ENCODE results near the gene ETV3L.

ETV3L gene

DNA sequence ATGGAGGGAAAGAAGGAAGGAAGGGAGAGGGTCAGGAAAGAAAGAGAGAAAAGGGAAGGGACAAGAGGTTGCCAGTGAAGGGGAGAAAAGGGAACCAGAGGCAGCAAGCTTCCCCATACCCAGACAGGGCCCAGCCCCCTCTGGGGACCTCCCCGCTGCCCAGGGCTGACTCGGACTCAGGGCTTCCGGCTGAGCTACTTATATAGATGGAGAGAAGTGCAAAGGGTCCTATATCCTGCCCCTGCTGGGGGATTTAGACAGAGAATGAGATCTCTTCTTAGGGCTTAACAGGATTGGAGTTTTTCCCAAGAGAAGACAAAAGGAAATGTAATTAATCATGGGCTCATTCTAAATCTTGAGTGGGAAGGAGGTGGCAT is at the start of gene ETV3L:
TSS of gene ETV3L (minus strand) at position 176 of the 377 bp plus-strand sequence. CDS start 285 bp downstream, outside the sequence.
- DNase-seq = no peak

DNA sequence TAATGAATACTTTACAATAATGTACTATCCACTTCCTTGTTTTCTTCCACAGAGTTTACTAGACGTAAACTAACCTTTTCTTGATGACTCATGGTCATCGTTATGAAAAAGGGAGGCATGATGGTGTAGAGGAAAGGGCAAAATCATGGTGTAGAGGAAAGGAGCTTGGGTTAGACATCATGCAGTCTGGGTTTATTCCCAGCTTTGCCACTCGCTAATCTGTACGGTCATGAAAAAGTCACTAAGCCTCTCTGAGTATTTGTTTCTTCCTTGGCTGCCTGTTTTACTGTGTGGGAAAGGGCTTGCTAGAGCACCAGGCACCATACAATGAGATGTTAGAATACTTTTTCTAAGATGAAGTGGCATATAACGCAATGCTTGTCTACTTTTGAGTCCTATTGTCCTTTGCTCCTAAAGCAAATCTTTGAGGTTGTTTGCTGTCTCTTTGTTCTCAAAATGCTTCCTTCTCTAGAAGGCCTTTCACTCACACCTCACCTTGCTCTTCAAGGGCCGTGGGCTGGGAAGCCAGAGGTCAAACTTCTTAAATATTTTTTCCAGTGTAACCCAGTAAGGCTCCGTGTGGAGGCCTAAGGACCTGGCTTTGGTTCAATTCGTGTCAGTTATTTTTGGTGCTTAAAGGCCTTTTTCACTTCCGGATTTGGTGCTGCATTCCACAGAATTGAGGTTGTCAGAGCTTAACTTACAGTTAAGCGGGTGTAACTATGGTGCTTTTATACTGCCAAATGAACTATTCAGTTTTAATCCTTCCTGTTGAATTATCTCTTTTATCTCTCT is 48.5 kb upstream of the ETV3L start:
- DNase-seq = no peak

DNA sequence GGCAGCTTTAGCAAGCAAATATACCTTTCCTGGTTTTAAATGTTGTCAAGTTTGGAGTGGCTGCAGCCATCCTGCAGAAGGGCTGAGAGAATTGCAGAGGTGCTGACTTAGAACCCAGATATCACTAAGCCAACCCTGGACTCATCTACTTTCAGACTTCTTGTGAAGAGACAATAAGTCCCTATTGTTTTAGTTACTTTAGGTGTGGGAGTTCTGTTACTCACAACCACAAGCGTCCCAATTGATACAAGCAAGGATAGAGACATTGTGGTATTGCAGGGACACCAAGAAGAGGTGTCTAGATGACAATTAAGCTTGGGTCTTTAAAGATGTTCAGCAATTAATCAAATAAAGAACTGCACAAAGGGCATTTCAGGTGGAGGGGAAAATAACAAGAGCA is 47.4 kb upstream of the ETV3L start:
- no peak for DNase-seq

DNA sequence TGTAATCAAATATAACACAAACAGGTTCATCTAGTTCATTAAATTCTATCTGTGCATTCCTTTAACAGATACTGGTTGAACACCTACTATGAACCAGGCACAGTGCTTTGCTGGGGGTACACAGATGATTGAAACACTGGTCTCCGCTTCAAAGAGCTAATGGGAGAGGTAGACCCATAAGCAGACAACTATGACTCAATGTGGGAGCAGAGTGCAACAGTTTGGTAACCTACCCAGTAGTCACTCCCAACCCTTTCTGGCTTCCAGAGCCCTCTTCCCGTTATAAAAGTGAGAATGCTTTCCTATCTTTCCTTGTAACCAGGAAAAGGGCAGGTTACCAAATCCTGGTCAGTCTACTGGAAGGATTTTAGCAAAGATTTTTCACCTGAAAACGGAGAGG is 46.6 kb upstream of the ETV3L start:
- DNase-seq = no peak

DNA sequence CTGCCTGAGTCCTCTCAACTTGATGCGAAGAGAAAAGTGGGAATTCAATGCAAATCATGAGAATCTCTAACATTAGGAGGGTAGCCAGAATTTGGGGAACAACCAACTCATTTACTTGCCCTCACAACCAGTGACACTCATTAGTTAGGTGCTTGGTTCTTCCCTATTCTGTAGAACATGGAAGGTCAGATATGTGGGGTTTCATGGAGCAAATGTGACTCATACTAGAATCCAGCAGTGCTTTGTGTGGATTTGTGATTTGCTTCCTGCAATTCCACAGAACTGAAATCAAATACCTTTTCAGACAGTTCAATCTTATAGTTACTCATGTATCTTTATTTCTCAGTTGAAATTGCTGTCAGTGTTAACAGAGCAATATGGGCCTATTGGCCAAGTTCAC is 45.5 kb upstream of the ETV3L start:
- no peak for DNase-seq

DNA sequence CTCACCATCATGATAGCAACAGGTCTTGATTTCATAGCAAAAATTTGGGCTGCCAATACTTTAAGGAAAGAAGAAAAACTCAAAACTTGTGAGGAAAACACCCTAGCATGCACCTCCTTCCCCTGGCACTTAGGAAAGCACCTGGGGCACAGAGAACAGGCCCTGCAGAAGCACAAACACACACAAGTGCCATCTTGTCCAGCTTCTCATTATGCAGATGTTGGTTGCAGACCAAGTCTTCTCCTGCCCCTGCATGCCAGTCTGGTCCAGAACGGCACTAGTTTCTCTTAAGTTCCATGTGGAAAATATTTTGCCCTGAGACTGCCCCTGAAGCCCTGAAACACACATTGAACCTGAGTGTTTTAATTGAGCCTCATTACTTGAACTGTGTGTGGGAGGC is 44.9 kb upstream of the ETV3L start:
- no peak for DNase-seq

DNA sequence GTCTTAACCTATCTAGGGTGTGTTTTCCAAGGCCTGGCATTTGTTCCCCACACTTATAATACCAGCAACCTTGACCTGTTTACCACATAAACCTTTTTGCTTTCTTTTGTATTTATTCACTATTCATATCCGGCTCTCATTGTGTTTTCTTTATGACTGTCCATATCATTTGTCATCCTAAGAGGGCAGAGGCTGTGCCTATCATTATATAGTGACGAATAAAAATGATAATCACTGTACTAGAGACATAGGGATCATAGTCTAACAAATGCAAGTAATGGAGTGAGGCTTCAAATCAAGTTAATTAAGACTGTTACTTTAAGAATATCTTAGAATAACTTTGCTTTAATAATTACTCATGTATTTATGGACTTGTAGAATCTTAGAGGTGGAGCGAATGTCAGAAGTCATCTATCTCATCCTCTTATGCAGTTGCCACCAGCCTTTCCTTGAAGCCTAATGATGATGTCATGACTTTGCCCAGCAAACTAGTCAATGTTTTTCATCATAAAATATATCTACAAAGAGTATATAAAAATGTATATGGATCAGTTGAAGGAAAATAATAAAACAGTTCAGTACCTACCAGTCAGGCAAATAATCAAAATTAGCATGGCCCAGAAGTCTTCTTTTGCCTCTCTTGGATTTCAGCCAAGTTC is 43.3 kb upstream of the ETV3L start:
- no peak for DNase-seq

DNA sequence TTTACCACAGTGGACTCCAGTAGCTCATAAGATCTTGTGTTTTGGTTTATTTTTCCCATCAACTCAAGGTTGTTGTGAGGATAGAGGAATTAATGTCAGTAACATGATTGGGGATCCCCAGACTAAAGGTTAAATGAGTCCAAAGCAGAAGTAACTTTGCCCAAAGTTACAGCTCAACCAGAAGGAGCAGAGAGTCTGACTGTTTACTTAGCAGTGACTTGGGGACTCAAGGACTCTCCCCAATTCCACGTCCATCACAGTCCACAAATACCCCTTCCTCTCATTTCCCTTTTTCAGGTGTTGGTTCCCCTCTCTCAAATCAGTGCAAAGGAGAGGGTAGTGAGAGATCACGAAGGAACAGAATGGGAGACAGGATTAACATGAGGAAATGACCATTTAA is 42.6 kb upstream of the ETV3L start:
- DNase-seq = no peak

DNA sequence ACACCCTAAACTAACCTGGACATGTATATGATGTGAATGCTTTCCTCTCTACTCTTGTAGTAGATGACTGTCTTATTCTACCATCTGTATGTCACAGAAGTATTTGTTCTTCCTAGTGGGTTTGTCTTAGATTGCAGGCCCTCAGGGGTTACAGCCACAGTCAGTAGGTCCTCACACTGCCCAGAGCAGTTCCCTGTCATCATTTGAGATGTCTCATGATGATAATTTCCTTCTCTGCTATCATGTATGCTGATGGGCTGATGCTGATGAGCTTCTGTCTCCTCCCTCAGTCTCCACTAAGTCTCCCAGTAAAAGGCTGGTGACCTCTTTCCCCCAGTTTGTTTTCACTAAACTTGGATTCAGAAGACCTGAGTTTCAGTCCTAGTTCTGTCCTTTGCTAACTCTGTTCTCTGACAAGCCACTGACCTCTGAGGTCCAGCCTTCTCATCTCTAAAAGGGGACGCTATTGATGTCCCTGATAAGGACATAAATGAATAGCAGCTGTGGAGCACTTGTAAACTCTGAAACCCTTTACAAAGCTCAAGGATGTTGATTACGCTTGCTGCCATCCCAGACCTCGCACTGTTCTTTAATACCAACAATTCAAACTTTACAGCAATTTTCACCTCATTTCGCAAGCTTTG is 41.7 kb upstream of the ETV3L start:
- DNase-seq = no peak

DNA sequence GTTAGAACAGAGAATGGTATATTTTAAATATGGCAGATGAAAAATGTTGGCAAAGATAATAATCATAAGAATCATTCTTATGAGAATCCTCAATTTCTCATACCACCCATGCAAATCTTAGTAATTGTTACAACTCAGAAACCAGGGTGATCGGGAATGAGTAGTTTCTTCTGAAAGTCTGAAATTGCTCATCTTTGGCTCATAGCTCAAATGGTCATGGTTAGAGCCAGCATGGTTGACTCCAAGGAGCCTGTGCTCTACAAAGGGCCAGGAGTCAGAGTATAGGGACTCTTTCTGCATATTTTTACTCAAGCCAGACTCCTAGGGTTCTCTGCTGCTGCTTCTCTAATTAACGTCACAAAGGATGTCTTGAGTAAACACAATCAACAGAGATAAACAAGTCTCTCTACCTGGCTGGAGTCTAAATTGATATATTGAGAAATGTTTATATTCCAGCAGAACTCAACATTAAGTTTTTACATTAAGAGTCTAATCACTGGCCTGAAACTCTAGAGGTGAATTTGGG is 40.5 kb upstream of the ETV3L start:
- DNase-seq = no peak

DNA sequence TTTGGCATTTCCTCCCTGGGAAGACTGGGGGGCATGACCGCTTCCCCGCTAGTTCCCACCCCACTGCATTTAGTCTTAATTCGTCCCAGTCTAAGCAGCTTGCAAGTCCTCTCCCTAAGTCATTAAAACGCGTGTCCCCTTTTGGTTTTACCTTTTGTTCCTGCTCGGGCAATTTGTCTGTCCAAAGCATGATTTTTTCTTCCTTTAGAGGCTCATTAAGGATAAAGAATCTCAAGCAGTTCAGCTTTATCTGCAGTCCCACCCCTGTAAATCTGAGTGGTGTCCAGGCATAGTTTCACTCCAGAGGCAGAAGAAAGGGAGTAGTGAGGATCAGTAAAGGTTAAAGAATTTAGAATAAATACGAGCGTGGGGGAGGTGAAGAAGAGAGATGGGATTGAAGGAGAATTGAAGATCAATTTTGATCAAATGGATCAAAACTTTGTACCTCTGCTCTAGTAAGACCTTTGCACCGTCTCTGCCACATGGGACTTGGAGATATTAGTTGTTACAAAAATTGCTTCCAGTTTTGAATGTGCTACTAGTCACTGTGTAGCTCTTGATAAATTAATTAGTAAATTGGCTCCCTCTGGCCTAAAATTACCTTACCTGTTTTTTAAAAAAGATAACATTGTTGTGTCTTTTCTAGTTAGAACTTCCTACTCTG is 39.6 kb upstream of the ETV3L start:
- DNase-seq = no peak

DNA sequence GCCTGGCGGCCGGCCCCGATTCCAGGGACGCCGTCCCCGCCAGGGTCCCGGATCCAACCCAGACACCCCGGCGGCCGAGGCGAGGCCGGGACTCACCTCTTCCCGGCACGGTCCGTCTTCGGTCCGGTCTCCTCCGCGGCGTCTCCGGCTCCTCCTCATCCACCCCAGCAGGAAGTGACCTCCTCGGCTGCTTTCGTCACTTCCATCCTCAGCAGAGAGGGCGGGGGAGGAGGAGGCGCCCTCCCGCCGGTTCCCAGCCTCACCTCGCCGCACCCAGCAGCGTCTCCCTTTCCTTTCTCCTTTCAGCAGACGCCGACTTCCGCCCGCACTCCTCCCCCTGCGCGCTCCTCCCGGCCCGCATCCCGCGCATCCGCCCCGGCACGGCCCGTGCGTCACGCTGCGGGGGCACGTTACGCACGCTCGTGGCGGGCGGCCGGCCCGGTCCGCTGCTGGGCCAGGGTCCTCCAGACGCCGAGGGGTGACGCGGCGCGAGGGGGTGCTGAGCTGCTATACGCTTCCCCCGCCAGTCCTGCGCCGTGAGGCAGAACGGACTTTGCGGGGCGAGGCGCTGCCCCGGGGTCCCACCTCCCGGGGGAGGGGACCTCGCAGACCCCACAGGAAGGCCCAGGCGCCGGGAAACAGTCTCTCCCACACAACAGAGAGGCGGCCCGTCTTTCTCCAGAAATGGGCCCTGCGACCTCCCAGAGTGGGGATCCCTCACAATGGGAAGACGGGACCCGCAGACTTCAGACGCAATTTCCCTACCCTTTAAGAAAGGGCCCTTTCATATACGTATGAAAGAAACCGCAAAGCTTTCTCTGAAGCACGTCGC is 38.8 kb upstream of the ETV3L start, which contains the start of gene ETV3:
TSS of gene ETV3 (minus strand) at position 176 of the 832 bp plus-strand sequence. CDS start 2,043 bp downstream, outside the sequence.
- DNase-seq = peak; percentile 83

DNA sequence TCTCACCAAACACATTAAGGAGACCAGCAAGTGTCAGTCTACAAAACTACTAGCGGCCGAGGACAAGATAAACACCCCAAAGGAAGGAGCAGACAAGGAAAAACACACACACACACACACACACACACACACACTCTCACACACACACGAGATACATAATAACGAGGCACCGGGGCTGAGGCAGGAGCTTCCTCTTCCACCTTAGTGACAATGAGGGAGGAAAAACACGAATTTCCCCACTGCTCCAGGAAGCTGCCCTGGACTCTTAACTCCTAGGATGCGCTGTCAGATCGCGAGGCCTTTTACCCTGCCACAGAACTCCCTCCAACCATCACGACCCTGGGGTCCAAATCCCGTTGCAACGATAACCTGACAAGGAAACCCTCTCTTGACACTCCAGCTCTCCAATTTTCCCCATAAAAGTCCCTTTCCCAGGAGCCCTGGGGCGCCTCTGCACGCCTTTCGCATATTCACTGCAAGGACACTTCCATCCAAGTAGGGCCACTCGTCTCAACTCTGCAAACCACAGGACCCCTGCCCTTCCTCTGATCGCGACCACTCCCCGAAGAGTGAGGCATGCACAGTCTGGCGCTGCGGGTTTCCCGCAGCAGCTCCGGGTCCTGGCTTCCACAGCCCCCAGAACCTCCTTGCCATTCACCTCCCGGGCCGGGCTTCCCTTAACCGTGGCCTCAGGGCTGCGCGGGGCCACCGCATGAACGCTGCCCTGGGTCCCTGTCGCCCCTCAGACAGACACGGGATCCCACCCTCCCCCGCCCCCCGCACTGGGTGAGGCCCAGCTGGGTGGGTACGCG is 38.0 kb upstream of the ETV3L start:
- DNase-seq = no peak

DNA sequence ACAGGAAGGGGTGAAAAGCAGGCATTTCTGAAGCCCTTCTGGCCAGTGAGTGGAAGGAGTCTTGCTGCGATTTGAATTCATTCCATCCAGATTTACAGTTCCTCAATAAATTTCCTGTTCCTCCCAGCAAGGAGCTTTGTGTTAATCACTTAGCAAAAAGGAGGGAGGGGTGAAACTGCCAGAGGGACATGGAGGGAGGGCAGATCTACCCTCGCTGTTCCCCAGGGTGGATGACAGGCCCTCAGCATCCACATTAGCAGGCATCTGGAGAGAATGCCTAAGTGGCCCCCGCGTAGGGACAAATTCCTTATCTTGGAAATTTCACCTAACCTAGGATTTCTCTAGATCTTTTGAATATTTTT is 37.4 kb upstream of the ETV3L start:
- DNase-seq = no peak

DNA sequence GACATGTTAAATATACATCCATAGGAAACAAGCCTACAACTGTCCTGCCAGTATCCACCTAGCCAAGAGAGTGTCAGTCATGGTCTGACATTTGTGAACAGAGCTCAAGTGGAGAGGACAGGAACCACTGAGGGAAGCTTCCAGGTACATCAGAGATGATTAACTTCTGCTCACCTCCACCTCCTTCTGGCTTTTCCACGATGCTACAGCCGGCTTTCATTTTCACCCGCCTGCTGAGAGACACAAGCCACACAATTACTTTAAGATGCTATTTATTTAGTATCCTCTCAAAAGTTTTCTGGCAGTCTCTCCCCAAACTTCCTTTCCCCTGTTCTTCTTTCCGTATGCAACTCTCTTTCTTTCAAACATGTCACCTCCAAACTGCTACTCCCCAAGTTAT is 36.5 kb upstream of the ETV3L start:
- no peak for DNase-seq

DNA sequence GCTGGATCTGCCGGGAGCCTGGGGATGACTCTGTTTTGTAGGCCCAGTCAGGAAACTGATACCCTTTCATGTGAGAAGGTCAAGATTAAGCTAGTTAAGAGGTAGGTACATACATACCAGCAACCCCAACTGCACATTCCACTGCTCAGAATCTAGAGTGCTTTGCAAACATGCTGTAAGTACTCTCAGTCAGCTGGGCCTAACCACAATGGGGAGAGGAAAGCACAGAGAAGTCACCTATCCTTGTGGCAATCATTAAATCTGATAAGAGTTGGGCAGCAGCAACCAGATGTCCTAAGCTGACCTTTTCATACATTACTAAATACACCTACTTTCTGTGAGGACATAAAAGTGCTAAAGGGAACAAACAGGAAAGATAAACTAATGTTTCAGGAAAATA is 36.0 kb upstream of the ETV3L start:
- no peak for DNase-seq

DNA sequence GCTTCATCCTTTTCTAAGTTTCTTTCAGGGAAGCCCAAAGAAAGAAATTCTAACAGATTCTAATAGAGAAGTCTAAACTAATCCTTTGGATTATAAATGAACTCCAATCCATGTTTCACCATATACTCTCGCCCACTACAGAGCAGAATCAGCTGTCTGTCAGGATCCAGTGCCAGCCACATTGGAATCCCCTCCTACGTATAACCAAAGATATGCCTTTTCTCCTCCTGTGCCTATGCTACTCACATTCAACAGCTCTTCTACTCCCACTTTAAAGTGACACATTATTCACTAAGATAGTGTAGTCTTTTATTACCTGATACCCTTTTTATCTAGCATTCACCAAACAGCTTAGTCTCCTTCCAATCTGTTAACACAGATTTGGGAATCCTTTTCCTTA is 35.5 kb upstream of the ETV3L start:
- DNase-seq = no peak

DNA sequence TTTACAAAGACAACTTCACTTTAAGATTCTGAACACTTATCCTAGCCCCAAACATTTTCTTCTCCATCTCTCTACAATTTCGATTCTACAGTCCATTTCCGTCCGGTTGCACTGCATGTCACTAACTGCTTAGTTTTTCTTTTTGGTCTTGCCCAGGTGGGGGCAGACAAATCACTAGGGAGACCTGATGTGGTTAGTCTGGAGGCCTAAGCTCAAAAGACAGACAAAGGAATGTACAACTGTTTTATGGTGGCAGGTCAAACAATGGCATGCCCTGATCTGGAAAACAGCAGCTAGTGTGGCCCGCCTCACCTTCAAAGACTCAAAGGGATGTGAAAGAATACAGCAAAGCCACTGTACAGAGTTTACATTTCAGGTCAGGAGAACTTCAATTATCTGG is 34.8 kb upstream of the ETV3L start:
- DNase-seq = no peak

DNA sequence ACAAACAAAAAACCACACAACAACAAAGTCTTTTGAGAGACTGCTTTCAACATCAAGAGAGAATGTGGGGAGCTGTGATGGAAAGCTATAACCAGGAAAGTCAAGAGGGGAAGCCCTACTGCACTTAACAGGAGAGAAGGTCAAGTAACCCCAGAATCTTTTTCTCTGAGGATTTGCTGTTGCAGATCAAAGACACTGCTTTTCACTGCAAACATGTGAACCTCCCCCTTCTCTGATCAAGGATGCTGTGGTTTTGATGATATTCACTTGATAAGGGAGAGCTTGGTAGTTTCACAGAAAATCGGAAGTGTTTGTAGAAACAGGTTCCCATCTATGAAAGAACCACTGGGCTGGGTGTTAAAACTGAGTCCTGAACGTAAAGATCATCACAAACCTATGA is 33.8 kb upstream of the ETV3L start:
- no peak for DNase-seq

DNA sequence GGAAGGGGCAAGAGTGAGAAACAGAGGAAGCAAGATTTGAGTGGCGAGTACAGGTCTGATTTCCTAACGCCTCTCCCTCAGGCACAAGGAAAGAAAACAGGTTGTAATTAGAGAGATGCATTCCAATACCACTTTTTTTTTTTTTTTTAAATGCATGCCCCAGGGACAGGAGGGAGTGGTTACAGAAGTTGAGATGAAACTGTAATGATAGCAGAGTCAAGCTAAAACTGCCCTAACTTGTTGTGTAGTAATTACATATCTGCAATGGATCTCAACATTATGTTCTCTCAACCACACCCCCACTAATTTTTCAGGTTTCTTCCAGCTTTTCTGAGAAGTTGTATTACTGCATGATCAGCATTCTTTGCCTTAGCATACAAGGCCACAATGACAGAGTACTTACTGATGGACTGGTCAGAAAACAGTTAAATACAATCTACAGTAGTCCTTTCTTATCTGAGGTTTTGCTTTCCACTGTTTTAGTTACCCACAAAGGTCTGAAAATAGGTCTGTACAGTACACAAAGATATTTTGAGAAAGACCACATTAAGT is 33.1 kb upstream of the ETV3L start:
- no peak for DNase-seq

DNA sequence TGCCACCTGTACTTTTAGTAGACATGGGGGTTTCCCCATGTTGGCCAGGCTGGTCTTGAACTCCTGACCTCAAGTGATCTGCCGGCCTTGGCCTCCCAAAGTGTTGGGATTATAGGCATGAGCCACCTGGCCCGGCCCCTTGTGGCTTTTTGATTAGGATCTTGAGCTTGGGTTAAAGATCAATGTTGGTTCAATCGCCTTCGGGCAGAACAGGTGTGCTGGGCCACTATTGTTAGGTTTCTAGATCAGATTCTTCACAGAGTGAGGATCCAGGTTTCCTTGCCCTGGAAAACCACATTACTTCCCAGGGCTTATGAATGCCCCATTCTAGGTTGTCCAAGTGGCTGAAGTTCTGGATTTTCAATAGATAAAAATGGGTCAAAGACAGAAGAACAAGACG is 32.5 kb upstream of the ETV3L start:
- no peak for DNase-seq

All from NCI-H187 treated with DMSO at 0.1 percent for 48 hours (cell line).